Germinal center (tissue), 1 donor: ENCODE measurements around the gene SPATA20.

ENCODE experiments used
- DNase-seq: peaks from one replicate; pipeline ENCODE4 v3.0.0; 2012; ENCODE audit warnings: mixed read lengths, low spot score

Gene SPATA20

GRCh38 chr17:50547035-50547735, at the start of gene SPATA20:
SPATA20 (plus strand) TSS chr17:50547174; CDS start chr17:50547209, 35 bp downstream.
- DNase-seq = peak; percentile 86

GRCh38 chr17:50498021-50498874, 48.7 kb upstream of the SPATA20 start:
- DNase-seq = no peak

GRCh38 chr17:50499270-50499669, 47.7 kb upstream of the SPATA20 start:
- DNase-seq = no peak

- no peak for DNase-seq
Measured at GRCh38 chr17:50499721-50500120, 47.3 kb upstream of the SPATA20 start.

GRCh38 chr17:50501054-50501453, 45.9 kb upstream of the SPATA20 start:
- DNase-seq = no peak

- no peak for DNase-seq
Measured at GRCh38 chr17:50502301-50502990, 44.5 kb upstream of the SPATA20 start.

GRCh38 chr17:50505591-50506130, 41.3 kb upstream of the SPATA20 start:
- DNase-seq = no peak

- DNase-seq = no peak
Measured at GRCh38 chr17:50506298-50506697, 40.7 kb upstream of the SPATA20 start.

- peak; percentile 87 for DNase-seq
Measured at GRCh38 chr17:50507871-50508572, 39.0 kb upstream of the SPATA20 start, which contains the start of gene MYCBPAP. MYCBPAP (plus strand) TSS chr17:50508439; CDS start chr17:50508675, 236 bp downstream.

- no peak for DNase-seq
Measured at GRCh38 chr17:50508573-50509460, 38.2 kb upstream of the SPATA20 start.

- DNase-seq = no peak
Measured at GRCh38 chr17:50511058-50511457, 35.9 kb upstream of the SPATA20 start.

GRCh38 chr17:50513495-50513894, 33.5 kb upstream of the SPATA20 start:
- no peak for DNase-seq

- no peak for DNase-seq
Measured at GRCh38 chr17:50514388-50514787, 32.6 kb upstream of the SPATA20 start.

- DNase-seq = no peak
Measured at GRCh38 chr17:50514936-50515702, 31.9 kb upstream of the SPATA20 start.

GRCh38 chr17:50517011-50517410, 30.0 kb upstream of the SPATA20 start:
- DNase-seq = no peak

GRCh38 chr17:50517504-50518383, 29.2 kb upstream of the SPATA20 start:
- no peak for DNase-seq

GRCh38 chr17:50518384-50519023, 28.5 kb upstream of the SPATA20 start:
- no peak for DNase-seq

- no peak for DNase-seq
Measured at GRCh38 chr17:50519141-50519834, 27.7 kb upstream of the SPATA20 start.
